ENCODE results near the gene RMI1. TPM values are rescaled to one million over a fixed set of nuclear protein-coding genes. Genes with fewer than 3 reads are reported as not detected.

Gene RMI1
- total RNA-seq, 1 donor from 2014 or later, result 8.2 TPM

DNA sequence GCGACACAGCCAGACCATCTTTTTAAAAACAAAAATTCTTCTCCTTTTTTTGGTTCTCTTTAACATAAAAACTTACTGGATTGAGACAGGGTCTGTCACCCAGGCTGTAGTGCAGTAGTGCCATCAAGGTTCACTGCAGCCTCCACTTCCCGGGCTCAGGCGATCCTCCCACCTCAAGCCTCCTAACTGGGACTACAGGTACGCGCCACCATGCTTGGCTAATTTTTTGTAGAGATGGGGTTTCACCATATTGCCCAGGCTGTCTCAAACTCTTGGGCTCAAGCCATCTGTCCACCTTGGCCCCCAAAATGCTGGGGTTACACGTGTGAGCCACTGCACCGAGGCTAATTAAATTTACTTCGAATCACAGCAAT lies 14.4 kb upstream of the RMI1 start:
- Mint-ChIP-seq H3K27me3 (ENCODE audit: unreplicated experiment) (no peaks in the 10 kb centered on the region), H3K27ac (ENCODE audit: unreplicated experiment) (peak overlapping the region; percentile 81)

DNA sequence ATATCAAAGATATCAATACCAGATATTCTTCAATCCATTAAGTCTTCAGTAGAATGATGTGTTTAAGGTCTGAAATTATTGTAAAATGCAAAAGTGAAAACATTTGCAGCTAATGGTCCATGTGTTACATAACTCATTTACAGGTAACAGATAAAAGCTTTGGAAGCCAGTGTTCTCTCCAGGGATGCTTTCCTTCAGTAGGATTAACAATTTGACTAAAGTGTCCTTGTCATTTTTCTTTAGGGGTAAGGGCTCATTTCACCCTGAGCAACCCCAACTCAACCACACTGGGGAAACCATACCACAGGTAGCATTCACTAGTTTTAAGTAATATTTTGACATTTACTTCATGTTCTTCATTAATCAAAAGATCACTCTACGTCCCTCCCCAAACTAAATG lies 13.5 kb upstream of the RMI1 start:
- no peak for DNase-seq (ENCODE audit: extremely low spot score, unreplicated experiment)
- peaks cover 21% of the 10 kb centered on the region for H3K4me1 Mint-ChIP-seq (ENCODE audit: unreplicated experiment)
- TF ChIP-seq, protein P1, sequence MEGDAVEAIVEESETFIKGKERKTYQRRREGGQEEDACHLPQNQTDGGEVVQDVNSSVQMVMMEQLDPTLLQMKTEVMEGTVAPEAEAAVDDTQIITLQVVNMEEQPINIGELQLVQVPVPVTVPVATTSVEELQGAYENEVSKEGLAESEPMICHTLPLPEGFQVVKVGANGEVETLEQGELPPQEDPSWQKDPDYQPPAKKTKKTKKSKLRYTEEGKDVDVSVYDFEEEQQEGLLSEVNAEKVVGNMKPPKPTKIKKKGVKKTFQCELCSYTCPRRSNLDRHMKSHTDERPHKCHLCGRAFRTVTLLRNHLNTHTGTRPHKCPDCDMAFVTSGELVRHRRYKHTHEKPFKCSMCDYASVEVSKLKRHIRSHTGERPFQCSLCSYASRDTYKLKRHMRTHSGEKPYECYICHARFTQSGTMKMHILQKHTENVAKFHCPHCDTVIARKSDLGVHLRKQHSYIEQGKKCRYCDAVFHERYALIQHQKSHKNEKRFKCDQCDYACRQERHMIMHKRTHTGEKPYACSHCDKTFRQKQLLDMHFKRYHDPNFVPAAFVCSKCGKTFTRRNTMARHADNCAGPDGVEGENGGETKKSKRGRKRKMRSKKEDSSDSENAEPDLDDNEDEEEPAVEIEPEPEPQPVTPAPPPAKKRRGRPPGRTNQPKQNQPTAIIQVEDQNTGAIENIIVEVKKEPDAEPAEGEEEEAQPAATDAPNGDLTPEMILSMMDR (IDR thresholded peaks at IDR 0.05), result no peak
- H3K27ac Mint-ChIP-seq (ENCODE audit: unreplicated experiment), result peak overlapping the region; percentile 8
- no peak overlapping the region for H3K4me3 Mint-ChIP-seq (ENCODE audit: unreplicated experiment)
- peaks cover 47% of the 10 kb centered on the region for H3K36me3 Mint-ChIP-seq (ENCODE audit: unreplicated experiment)
- H3K9me3 Mint-ChIP-seq (ENCODE audit: unreplicated experiment), result no peaks in the 10 kb centered on the region
- no peaks in the 10 kb centered on the region for H3K27me3 Mint-ChIP-seq (ENCODE audit: unreplicated experiment)

More for the DNA sequence above, 14.4 kb upstream of the RMI1 start:
- no peak overlapping the region for H3K4me3 Mint-ChIP-seq (ENCODE audit: unreplicated experiment)
- peaks cover 39% of the 10 kb centered on the region for H3K36me3 Mint-ChIP-seq (ENCODE audit: unreplicated experiment)
- H3K9me3 Mint-ChIP-seq (ENCODE audit: unreplicated experiment), result no peaks in the 10 kb centered on the region
- H3K4me1 Mint-ChIP-seq (ENCODE audit: unreplicated experiment), result peaks cover 25% of the 10 kb centered on the region
- no peak for DNase-seq (ENCODE audit: extremely low spot score, unreplicated experiment)
- TF ChIP-seq, protein P1 (IDR thresholded peaks at IDR 0.05), result no peak

DNA sequence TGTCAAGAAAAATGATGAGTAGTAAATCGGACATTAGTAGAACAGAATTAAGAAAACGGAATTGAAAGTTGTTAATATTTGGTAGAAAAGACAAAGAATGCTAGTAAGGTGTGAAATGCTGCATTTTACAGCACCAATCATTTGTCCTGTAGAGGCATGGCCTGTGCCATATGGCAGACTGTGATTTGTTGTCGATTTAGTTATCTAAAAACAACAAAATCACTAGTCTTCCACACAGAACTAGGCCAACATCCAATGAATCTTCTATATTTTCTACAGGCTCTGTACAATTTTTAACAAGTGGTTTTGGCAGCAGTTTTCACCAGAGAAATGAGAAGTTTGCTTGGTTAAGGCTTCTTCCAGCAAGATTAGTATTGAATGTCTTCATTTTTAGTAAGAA lies 11.0 kb upstream of the RMI1 start:
- TF ChIP-seq, protein P1 (IDR thresholded peaks at IDR 0.05), result no peak
- no peak for DNase-seq (ENCODE audit: extremely low spot score, unreplicated experiment)
- H3K9me3 Mint-ChIP-seq (ENCODE audit: unreplicated experiment), result no peaks in the 10 kb centered on the region
- H3K4me3 Mint-ChIP-seq (ENCODE audit: unreplicated experiment), result no peak overlapping the region
- H3K36me3 Mint-ChIP-seq (ENCODE audit: unreplicated experiment), result peaks cover 69% of the 10 kb centered on the region
- H3K4me1 Mint-ChIP-seq (ENCODE audit: unreplicated experiment), result peaks cover 18% of the 10 kb centered on the region
- no peak overlapping the region for H3K27ac Mint-ChIP-seq (ENCODE audit: unreplicated experiment)
- no peaks in the 10 kb centered on the region for H3K27me3 Mint-ChIP-seq (ENCODE audit: unreplicated experiment)

DNA sequence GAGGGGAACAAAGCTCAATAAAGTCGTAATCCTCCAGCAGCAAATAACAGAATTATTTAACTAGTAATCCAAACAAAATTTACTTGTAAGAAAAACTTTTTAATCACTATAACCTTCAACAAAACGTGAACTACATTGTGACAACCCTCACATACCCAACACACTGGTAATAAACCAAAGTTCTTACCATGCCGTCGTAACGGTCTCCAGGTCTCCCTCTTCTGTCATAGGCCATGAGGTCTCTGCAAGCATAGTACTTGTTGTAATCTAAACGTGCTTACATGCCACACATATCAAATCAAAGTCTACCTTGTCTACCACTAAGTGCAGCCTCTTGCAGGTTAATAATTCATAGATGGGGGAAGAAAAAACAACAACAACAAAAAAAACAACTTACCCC lies 9.1 kb upstream of the RMI1 start:
- Mint-ChIP-seq H3K4me3 (ENCODE audit: unreplicated experiment) (no peak overlapping the region), H3K36me3 (ENCODE audit: unreplicated experiment) (peaks cover 86% of the 10 kb centered on the region), H3K27ac (ENCODE audit: unreplicated experiment) (no peak overlapping the region), H3K4me1 (ENCODE audit: unreplicated experiment) (peaks cover 26% of the 10 kb centered on the region), H3K9me3 (ENCODE audit: unreplicated experiment) (no peaks in the 10 kb centered on the region), H3K27me3 (ENCODE audit: unreplicated experiment) (no peaks in the 10 kb centered on the region)
- TF ChIP-seq, protein P1 (IDR thresholded peaks at IDR 0.05), result no peak
- no peak for DNase-seq (ENCODE audit: extremely low spot score, unreplicated experiment)

DNA sequence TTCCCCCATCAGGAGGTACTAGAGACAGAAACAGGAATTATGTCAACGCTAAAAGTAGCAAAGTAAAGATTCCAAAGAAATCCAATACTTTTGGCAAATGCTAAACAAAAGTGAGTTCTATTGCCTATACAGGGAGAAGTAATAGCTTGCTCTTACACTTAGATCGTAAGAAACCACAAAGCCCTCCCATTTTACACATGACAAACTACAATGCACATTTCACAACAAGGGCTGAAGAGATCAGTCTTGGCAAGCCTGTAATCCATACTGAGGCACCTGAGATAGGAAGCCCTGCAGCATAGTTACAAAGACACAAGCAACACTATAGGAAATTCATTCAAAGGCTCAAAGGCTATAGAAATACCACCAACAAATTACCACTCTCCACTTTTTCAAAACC lies 8.3 kb upstream of the RMI1 start:
- Mint-ChIP-seq H3K36me3 (ENCODE audit: unreplicated experiment) (peaks cover 89% of the 10 kb centered on the region), H3K4me3 (ENCODE audit: unreplicated experiment) (no peak overlapping the region), H3K27ac (ENCODE audit: unreplicated experiment) (no peak overlapping the region), H3K4me1 (ENCODE audit: unreplicated experiment) (peaks cover 34% of the 10 kb centered on the region), H3K27me3 (ENCODE audit: unreplicated experiment) (no peaks in the 10 kb centered on the region), H3K9me3 (ENCODE audit: unreplicated experiment) (no peaks in the 10 kb centered on the region)
- no peak for DNase-seq (ENCODE audit: extremely low spot score, unreplicated experiment)
- TF ChIP-seq, protein P1 (IDR thresholded peaks at IDR 0.05), result no peak

All from osteocyte (in vitro differentiated cells).